Fibroblast of lung (primary cell): ENCODE results near the gene TNRC6A. TPM values are rescaled to one million over a fixed set of nuclear protein-coding genes. Genes with fewer than 3 reads are reported as not detected.
A peak's percentile ranks its signal among the peaks of the same experiment; 100 is the strongest.

Source experiments
- DNase-seq, 2 donors: peaks; one replicate each; pipeline versions ENCODE4 v3.0.0 to v3.0.0-alpha.2; 2010; ENCODE audit warnings: low read depth in 2 of 2
- H2AFZ ChIP-seq: 2 replicates; pipeline ENCODE4 v1.5.1; 2012; ENCODE audit warnings: low read length, control low read depth, inconsistent platforms
- H3K27ac ChIP-seq: 2 replicates; pipeline ENCODE4 v1.5.1; 2011; ENCODE audit warnings: low read length, control low read depth; ENCODE audit not compliant: insufficient read depth
- H3K27me3 ChIP-seq: 2 replicates; pipeline ENCODE4 v1.5.1; 2011; ENCODE audit warnings: mild to moderate bottlenecking, low read length; ENCODE audit not compliant: control insufficient read depth, insufficient read depth
- H3K36me3 ChIP-seq: 2 replicates; pipeline ENCODE4 v1.5.1; 2011; ENCODE audit warnings: low read length; ENCODE audit not compliant: control insufficient read depth, insufficient read depth
- H3K4me1 ChIP-seq: 2 replicates; pipeline ENCODE4 v1.5.1; 2011; ENCODE audit warnings: low read length; ENCODE audit not compliant: control insufficient read depth, insufficient read depth; ENCODE audit errors: extremely low read depth
- H3K4me2 ChIP-seq: 2 replicates; pipeline ENCODE4 v1.5.1; 2011; ENCODE audit warnings: low read length, control low read depth; ENCODE audit not compliant: insufficient read depth; ENCODE audit errors: extremely low read depth
- H3K4me3 ChIP-seq, 4 experiments: fragments of 200-600 bp in 1 of 4; sonication (generic) in 1 of 4; replicated peaks in 1 of 4; 2 replicates each; pipeline ENCODE4 v1.5.1; 2011 to 2016; ENCODE audit warnings: low read length in 4 of 4, low read depth in 3 of 4, mild to moderate bottlenecking in 3 of 4, control low read depth in 2 of 4, inconsistent platforms in 1 of 4, mixed read lengths in 1 of 4; ENCODE audit not compliant: insufficient read depth in 1 of 4; ENCODE audit errors: control extremely low read depth in 1 of 4
- H3K79me2 ChIP-seq: 2 replicates; pipeline ENCODE4 v1.5.1; 2012; ENCODE audit warnings: mild to moderate bottlenecking, low read length, inconsistent platforms; ENCODE audit not compliant: control insufficient read depth, insufficient read depth
- H3K9ac ChIP-seq: 2 replicates; pipeline ENCODE4 v1.5.1; 2011; ENCODE audit warnings: mild to moderate bottlenecking, low read length, control low read depth; ENCODE audit not compliant: insufficient read depth
- H3K9me3 ChIP-seq: 2 replicates; pipeline ENCODE4 v1.5.1; 2012; ENCODE audit warnings: low read depth, low read length; ENCODE audit not compliant: control insufficient read depth, insufficient read depth
- H4K20me1 ChIP-seq: 2 replicates; pipeline ENCODE4 v1.5.1; 2011; ENCODE audit warnings: low read length; ENCODE audit not compliant: control insufficient read depth, insufficient read depth; ENCODE audit errors: extremely low read depth
- EZH2 ChIP-seq: IDR thresholded peaks from 2 replicates; pipeline ENCODE4 v1.5.1; 2012; ENCODE audit warnings: low read length, control low read depth, mild to moderate bottlenecking; ENCODE audit errors: missing control alignments
- polyA plus RNA-seq, 2 donors: library from polyadenylated mRNA; depleted of rRNA in 1 of 2; stranded (reverse) in 1 of 2; unstranded in 1 of 2; fragments of >200 nt; gene quantifications; 2 replicates each; pipeline ENCODE4 v1.2.1, GENCODE V29; 2011 to 2012; ENCODE audit warnings: missing spikeins in 1 of 2
- total RNA-seq: library from RNA; depleted of rRNA; stranded (reverse); fragments of >200 nt; gene quantifications from 2 replicates; pipeline ENCODE4 v1.2.1, GENCODE V29; 2014
- TF ChIP-seq, protein P1 (sequence below), 2 donors: IDR thresholded peaks in 1 of 2; conservative IDR thresholded peaks in 1 of 2; 1 replicate in 1 of 2; 2 replicates in 1 of 2; pipeline ENCODE4 v1.5.1; 2011 to 2012; ENCODE audit warnings: low read length in 2 of 2, control low read depth in 1 of 2, inconsistent platforms in 1 of 2, low read depth in 1 of 2, mild to moderate bottlenecking in 1 of 2

The TNRC6A gene
- total and polyA plus RNA-seq, 2 donors (not counting 1 experiment from before 2014, with no cell fraction given), result 49.4 to 51.5 TPM

DNA sequence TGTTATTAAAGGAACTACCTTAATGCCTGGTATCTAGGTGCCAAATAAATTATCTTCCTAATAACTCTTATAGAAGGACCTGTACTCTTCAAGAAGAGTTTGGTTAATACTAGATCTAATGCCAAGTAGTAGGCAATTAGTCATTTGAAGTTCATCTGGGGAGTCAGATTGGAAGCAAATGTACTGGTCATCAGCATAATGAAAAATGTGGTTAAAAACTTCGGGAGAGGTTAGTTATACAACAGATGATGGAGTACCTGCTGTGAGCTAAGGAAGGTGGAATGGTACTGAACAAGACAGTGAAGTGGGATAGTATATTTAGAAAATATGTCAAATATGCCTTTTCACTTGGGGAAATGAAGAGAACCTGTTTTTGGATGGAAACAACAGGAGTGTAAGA lies 49.2 kb downstream of the TNRC6A start:
- H3K4me3 ChIP-seq, result no peak overlapping the region
- no peaks in the 10 kb centered on the region for H4K20me1 ChIP-seq
- H3K79me2 ChIP-seq, result peaks cover 25% of the 10 kb centered on the region
- TF ChIP-seq, protein P1, sequence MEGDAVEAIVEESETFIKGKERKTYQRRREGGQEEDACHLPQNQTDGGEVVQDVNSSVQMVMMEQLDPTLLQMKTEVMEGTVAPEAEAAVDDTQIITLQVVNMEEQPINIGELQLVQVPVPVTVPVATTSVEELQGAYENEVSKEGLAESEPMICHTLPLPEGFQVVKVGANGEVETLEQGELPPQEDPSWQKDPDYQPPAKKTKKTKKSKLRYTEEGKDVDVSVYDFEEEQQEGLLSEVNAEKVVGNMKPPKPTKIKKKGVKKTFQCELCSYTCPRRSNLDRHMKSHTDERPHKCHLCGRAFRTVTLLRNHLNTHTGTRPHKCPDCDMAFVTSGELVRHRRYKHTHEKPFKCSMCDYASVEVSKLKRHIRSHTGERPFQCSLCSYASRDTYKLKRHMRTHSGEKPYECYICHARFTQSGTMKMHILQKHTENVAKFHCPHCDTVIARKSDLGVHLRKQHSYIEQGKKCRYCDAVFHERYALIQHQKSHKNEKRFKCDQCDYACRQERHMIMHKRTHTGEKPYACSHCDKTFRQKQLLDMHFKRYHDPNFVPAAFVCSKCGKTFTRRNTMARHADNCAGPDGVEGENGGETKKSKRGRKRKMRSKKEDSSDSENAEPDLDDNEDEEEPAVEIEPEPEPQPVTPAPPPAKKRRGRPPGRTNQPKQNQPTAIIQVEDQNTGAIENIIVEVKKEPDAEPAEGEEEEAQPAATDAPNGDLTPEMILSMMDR (conservative IDR thresholded peaks at IDR 0.05 in 1 of 2, IDR thresholded peaks at IDR 0.05 in 1 of 2; ENCODE audit: low read depth in 1 of 2, low read length in 2 of 2), result no peak
- TF ChIP-seq EZH2, result no peak
- H3K27ac ChIP-seq, result no peak overlapping the region
- H3K9ac ChIP-seq, result no peak overlapping the region
- DNase-seq, result peak in 1 of 2 donors; percentile 68
- H3K9me3 ChIP-seq, result no peaks in the 10 kb centered on the region
- no peaks in the 10 kb centered on the region for H3K4me1 ChIP-seq
- no peak overlapping the region for H2AFZ ChIP-seq
- no peak overlapping the region for H3K4me2 ChIP-seq
- H3K27me3 ChIP-seq, result no peaks in the 10 kb centered on the region
- peaks cover 9% of the 10 kb centered on the region for H3K36me3 ChIP-seq

DNA sequence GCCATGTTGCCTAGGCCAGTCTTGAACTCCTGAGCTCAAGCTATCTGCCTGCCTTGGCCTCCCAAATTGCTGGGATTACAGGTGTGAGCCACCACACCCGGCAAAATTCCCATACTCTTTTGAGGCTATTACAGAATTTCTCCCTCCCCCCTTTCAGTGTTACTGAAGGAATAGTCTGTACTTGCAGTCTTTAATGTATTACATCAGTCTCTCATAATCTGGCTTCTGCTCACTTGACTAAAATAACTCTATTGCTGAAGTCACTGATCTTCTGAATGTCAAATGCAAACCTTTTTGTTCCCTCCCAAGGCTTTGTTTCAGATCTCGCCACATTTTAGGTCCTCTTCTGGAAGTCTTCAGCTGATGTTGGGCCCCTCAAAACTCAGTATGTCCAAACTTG lies 51.8 kb downstream of the TNRC6A start:
- Histone ChIP-seq H3K4me2 (no peak overlapping the region), H3K27ac (no peak overlapping the region), H3K9ac (no peak overlapping the region), H3K79me2 (peaks cover 6% of the 10 kb centered on the region), H3K4me3 (no peak overlapping the region), H3K27me3 (no peaks in the 10 kb centered on the region), H3K9me3 (no peaks in the 10 kb centered on the region), H3K36me3 (peaks cover 9% of the 10 kb centered on the region), H3K4me1 (no peaks in the 10 kb centered on the region), H2AFZ (no peak overlapping the region), H4K20me1 (no peaks in the 10 kb centered on the region)
- no peak for DNase-seq
- no peak for TF ChIP-seq EZH2
- TF ChIP-seq, protein P1 (conservative IDR thresholded peaks at IDR 0.05 in 1 of 2, IDR thresholded peaks at IDR 0.05 in 1 of 2; ENCODE audit: low read depth in 1 of 2, low read length in 2 of 2), result no peak

DNA sequence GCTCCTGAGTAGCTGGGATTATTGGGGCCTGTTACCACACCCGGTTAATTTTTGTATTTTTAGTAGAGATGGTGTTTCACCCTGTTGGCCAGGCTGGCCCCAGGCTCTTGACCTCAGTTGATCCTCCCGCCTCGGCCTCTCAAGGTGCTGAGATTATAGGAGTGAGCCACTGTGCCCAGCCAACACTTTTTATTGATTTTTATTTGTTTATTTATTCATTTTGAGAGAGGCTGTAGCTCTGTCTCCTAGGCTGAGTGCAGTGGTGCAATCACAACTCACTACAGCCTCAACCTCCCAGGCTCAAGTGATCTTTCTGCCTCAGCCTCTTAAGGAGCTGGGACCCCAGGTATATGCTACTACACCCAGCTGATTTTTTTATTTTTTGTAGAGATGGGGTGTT lies 54.7 kb downstream of the TNRC6A start:
- Histone ChIP-seq H2AFZ (no peak overlapping the region), H3K79me2 (peaks cover 5% of the 10 kb centered on the region), H3K4me3 (no peak overlapping the region), H4K20me1 (no peaks in the 10 kb centered on the region), H3K27ac (no peak overlapping the region), H3K4me1 (no peaks in the 10 kb centered on the region), H3K9ac (no peak overlapping the region), H3K9me3 (no peaks in the 10 kb centered on the region), H3K36me3 (peaks cover under 1% of the 10 kb centered on the region), H3K27me3 (no peaks in the 10 kb centered on the region), H3K4me2 (no peak overlapping the region)
- DNase-seq, result no peak
- TF ChIP-seq, protein P1 (conservative IDR thresholded peaks at IDR 0.05 in 1 of 2, IDR thresholded peaks at IDR 0.05 in 1 of 2; ENCODE audit: low read depth in 1 of 2, low read length in 2 of 2), result no peak
- no peak for TF ChIP-seq EZH2
